Endometrial microvascular endothelial cells (primary cell): Measurements from ENCODE around the gene GOLGA6C. TPM values are rescaled to one million over a fixed set of nuclear protein-coding genes. Genes with fewer than 3 reads are reported as not detected.
"Not testable (repeated sequence)": the region's sequence is repeated elsewhere in the genome, so short reads cannot be mapped to it uniquely, and the experiment has no call there.

ENCODE experiments used
- in situ Hi-C: cut with HindIII; loops from 2 replicates; pipeline ENCODE4 v1.10.0; 2017; ENCODE audit warnings: low sequenced_read_pairs, low pct_unique_long_range_greater_than_20kb; ENCODE audit errors: inconsistent ontology term
- total RNA-seq: library from RNA; depleted of rRNA; stranded (reverse); fragments of >200 nt; gene quantifications from one replicate; pipeline ENCODE4 v1.2.3, GENCODE V29; 2015; ENCODE audit errors: inconsistent ontology term

GOLGA6C gene
- total RNA-seq, 1 donor from 2014 or later = not detected

DNA sequence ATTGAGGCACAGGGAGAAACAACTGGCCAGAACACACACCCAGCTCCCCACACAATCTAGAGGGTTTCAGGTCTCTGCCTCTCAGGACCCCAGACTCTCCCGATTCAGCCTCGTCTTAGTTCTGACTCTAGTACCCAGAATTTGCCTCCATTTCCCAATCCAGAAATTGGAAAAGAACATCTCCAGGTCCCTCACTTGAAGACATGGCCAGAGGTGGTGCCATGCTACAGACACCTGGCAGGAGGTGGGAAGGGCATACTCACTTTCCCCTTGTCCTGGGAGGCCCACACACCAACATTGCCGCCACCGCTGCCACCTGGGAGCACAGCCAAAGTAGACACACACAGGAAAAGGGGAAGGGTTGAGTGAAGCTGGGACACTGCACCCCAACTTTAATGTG is 44.6 kb downstream of the GOLGA6C start:
- in situ Hi-C loops = not testable (repeated sequence)

DNA sequence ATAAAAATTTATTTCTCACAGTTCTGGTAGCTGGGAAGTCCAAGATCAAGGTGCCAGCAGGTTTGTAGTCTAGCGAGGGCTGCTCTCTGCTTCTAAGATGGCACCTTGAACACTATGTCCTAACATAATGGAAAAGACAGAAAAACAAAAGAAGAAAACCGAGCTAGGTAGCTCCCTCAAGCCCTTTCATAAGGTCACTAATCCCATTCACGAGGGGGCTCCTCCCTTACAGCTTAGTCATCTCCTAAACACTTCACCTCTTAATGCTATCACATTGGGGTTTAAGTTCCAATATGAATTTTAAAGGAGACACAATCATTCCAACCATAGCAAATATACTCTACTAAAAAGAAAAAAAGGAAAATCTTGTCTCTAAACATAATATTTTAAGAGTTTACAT is 48.1 kb downstream of the GOLGA6C start:
- in situ Hi-C loops = no loop called here

DNA sequence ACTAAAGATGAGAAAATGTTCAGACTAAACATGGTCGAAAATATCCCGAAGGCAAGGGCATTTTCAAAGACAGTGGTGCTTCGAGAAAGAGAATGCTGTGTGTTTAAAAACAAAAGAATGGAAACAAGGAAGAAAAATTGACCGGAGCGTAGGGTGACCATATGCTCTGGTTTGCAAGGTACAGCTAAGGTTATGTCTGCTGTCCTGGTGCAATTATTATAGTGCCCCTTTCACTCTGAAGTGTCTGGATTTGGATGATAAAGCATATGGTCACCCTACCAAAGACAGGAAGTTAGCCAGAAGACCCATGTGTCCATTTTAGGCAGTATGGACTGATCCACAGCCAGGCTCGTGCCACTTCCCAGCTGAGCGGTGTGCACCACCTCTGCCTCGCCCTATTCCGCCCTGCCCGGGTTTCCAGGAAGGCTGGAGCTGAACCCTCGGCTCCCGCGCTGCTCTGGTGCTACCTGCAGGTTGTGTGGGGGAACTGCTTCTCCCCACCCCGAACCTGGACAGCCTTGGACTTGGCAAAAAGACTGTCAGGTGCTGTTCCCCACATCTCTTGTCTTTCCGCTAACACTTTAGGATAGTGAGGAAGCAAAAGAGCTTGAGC is 49.8 kb downstream of the GOLGA6C start:
- in situ Hi-C loops = no loop called here

DNA sequence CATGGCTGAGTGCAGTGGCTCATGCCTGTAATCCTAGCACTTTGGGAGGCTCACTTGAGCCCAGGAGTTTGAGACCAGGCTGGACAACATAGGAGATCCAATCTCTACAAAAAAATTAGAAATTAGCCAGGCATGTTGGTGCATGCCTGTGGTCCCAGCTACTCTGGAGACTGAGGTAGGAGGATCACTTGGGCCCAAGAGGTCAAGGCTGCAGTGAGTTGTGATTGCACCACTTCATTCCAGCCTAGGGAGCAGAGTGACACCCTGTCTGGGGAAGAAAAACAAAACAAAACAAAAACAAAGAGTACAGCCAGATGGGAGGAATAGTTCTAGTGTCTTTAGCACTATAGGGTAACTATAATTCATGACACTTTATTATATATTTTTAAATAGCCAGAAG is 51.6 kb downstream of the GOLGA6C start:
- in situ Hi-C loops = no loop called here

DNA sequence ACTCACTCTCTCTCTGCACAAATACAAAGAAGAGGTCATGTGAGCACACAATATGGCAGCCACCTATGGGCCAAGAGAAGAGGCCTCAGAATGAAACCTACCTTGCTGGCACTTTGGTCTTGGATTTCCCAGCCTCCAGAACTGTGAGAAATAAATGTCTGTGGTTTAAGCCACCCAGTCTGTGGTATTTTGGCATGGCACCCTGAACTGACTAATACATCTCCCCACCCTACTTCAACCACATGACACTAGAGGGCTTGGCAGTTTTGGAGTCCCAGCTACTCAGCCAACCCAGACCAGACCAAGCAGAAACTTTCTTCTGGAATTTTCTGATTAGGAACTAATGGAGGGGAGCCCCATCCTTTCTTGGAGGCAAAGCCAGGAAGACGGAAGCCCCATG is 54.4 kb downstream of the GOLGA6C start:
- in situ Hi-C loops = not testable (repeated sequence)

DNA sequence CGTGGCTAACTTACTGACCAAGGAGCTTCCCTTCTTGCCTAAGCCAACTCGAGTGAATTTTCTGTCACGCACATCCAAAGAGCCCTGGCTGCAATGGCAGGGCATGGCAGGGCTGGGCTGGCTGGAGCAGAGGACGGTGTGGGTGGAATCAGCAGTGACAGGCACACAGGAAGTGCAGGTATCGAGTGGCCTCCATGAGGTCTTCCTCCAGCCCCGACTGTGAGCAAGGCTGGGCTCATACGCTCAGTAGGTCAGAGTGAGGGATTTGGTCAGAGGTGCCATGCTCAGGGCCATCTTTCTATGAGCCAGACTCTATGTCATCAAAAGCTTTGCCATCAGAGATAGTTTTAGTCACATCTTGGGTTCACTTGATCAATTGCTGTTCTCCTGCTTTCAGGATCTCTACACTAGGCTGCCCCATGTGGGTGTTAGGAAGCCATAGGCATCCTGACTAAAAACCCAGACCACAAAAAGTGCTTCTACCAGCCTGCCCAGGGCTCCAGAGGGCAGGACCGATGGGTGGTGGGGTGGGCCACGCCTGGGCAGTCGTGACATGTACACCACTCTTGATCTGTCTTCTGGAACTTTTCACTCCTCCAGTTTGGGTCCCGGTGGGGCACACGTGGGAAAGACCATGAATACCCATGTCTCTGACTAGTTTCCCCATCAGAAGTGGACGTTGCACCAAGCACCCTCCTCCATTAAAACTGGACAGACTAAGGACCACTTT is 55.1 kb downstream of the GOLGA6C start:
- in situ Hi-C loops = no loop called here

DNA sequence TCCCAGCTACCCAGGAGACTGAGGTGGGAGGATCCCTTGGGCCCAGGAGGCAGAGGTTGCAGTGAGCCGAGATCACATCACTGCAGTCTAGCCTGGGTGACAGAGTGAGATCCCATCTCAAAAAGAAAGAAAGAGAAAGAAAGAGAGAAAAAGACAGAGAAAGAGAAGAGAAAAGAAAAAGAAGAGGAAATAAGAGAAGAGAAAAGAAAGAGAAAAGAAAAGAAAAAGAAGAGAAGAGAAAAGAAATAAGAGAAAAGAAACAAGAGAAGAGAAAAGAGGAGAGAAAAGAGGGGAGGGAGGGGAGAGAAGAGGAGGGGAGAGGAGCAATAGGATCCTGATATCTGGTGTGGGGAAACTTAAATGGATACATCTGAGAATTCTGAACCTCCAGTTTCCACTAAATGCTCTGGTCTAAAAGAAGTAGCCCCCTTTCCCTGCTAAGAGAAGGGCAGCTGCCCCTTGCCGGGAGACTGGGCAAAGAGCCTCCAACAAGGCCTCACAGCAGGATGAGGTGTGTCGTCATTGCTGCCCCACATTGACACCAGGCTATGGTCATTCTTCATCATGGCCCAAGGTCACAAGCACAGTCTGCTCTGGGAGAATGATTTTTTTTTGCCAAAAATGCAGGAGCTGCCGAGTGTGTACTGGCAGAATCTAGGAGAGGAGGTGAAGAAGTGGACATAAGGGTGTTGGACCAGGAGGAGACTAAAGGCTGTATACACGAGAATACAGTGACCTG is 56.6 kb downstream of the GOLGA6C start:
- in situ Hi-C loops = no loop called here

DNA sequence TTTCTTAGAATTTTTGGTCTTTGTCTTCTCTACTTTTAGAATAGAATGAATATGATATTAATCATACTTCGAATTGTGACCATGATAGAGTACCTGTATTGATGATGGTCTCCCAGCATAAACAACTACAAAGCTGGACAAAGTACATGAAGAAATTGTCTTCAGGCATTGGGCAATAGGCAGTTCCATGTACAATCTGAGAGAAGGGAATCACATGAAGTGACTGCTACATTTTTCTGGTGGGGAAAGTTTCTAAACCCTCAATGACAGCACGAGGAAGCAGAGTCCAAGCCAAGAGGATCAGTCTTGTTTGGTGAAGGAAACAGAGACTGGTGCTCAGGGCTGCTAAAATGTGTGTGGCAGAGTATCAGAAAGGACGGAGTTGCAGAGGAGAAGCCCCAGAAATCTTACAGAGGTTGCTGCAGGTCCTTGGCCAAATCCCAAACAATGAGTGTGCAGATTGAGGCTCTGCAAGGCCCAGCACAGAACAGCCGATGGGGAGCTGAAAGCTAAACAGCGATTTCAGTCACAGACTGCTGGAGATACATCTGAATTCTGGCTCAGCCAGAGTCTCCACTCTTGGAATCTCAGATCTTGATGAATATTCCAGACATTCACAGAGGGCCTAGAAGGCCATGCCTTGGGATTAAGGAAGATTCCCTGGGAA is 61.2 kb downstream of the GOLGA6C start:
- in situ Hi-C loops = not testable (repeated sequence)

Other genes starting within 250 kb of the GOLGA6C start
- gene PPCDC, start 234.7 kb upstream of the GOLGA6C start, total RNA-seq = 29.0 TPM
- 16.1 TPM for gene C15orf39, start 56.5 kb upstream of the GOLGA6C start, total RNA-seq
- not detected for gene GOLGA6D, start 24.5 kb downstream of the GOLGA6C start, total RNA-seq
- 88.2 TPM for gene COMMD4, start 77.7 kb downstream of the GOLGA6C start, total RNA-seq
- gene NEIL1, start 88.7 kb downstream of the GOLGA6C start, total RNA-seq = 8.3 TPM
- 90.7 TPM for gene MAN2C1, start 110.3 kb downstream of the GOLGA6C start, total RNA-seq
- 21.0 TPM for gene SIN3A, start 193.4 kb downstream of the GOLGA6C start, total RNA-seq